HCT116 (cell line): ENCODE results near the gene COL28A1.

Experiments used
- CEBPB ChIP-seq: IDR thresholded peaks from 2 replicates; pipeline ENCODE4 v1.6.1; 2012; ENCODE audit warnings: low read depth
- CTCF ChIP-seq, 3 experiments: fragments of 200-600 bp in 1 of 3; sonication (generic) in 1 of 3; IDR thresholded peaks in 2 of 3; conservative IDR thresholded peaks in 1 of 3; 2 replicates each; pipeline ENCODE4 v1.5.1; 2012 to 2017; ENCODE audit warnings: low read depth in 2 of 3, low read length in 2 of 3, antibody characterized with exemption in 1 of 3, borderline replicate concordance in 1 of 3, control low read depth in 1 of 3, mild to moderate bottlenecking in 1 of 3, mixed read lengths in 1 of 3, mixed run types in 1 of 3, moderate library complexity in 1 of 3; ENCODE audit not compliant: insufficient read depth in 1 of 3
- EZH2 ChIP-seq: fragments of 200-600 bp; sonication (generic); IDR thresholded peaks from 2 replicates; pipeline ENCODE4 v1.6.1; 2017; ENCODE audit warnings: antibody characterized with exemption, mixed run types
- EZH2phosphoT487 ChIP-seq: fragments of 200-600 bp; IDR thresholded peaks from 2 replicates; pipeline ENCODE4 v1.6.1; 2018; ENCODE audit warnings: antibody characterized with exemption, borderline replicate concordance
- ZBTB33 ChIP-seq: IDR thresholded peaks from 2 replicates; pipeline ENCODE4 v1.6.1; 2011; ENCODE audit warnings: mild to moderate bottlenecking, low read length, moderate library complexity; ENCODE audit not compliant: insufficient replicate concordance; ENCODE audit errors: extremely low read depth

- TF ChIP-seq ZBTB33 (no peak), CTCF (IDR thresholded peaks at IDR 0.05 in 2 of 3, conservative IDR thresholded peaks at IDR 0.05 in 1 of 3; ENCODE audit: borderline replicate concordance in 1 of 3, insufficient read depth in 1 of 3, low read depth in 2 of 3, low read length in 2 of 3) (no peak), EZH2phosphoT487 (no peak), CEBPB (no peak), EZH2 (no peak)
These were observed 29.5 kb upstream of the COL28A1 start for GRCh38 chr7:7565018-7565680.
